ENCODE results near the gene ID2. TPM values are rescaled to one million over a fixed set of nuclear protein-coding genes. Genes with fewer than 3 reads are reported as not detected.
A peak's percentile ranks its signal among the peaks of the same experiment; 100 is the strongest.

Gene ID2
- polyA plus RNA-seq, 2 of the 4 experiments (the other 2 are of a cell fraction) = 177 to 181 TPM

GRCh38 chr2:8633186-8633734, 48.6 kb upstream of the ID2 start:
- POLR2A ChIA-PET = interaction anchor here (0.9 to 3.6 kb wide), 3 partner anchors 29 to 48 kb away, joined by 3 to 40 read pairs (median 13); partner anchors contain the start of gene ID2
- peak overlapping the region; percentile 11; the same call in 1 of the 3 replicates for H3K4me3 ChIP-seq
- 22% methylated on average over 7 of the region's 7 CpGs for WGBS (ENCODE audit: missing lambda C conversion rate)
- FAIRE-seq = no peak
- ATAC-seq = peak; percentile 6 to 14; a peak in 4 of 6 replicates
- DNase-seq (ENCODE audit: low read depth in 1 of 2, low spot score in 1 of 2) = peak in 1 of 2 experiments; percentile 52
- H3K4me2 ChIP-seq = peak overlapping the region; percentile 75
- peaks cover 83% of the 10 kb centered on the region for H3K4me1 ChIP-seq
- TF ChIP-seq ZSCAN20 (CRISPR knock-in tag; IDR thresholded peaks at IDR 0.05) (0 out of 2 replicates have a peak, but pooled peaks have one; percentile 53), ATOH8 (CRISPR knock-in tag; IDR thresholded peaks at IDR 0.05; ENCODE audit: low read depth) (0 out of 2 replicates have a peak, but pooled peaks have one; percentile 50), PHF8 (IDR thresholded peaks at IDR 0.05; ENCODE audit: borderline replicate concordance, low read depth) (no peak), CTCF (IDR thresholded peaks at IDR 0.05) (no peak), HOXB13 (CRISPR knock-in tag; IDR thresholded peaks at IDR 0.05; ENCODE audit: low read depth) (peak; percentile 74)
- no peaks in the 10 kb centered on the region for H3K9me3 ChIP-seq
- H3K27ac ChIP-seq = peak overlapping the region; percentile 92 to 94
- CTCF ChIA-PET = interaction anchor here (1.1 to 1.6 kb wide), 7 partner anchors 9 to 51 kb away, joined by 3 to 10 read pairs (median 4); partner anchors contain the start of gene ID2

- CTCF ChIA-PET = interaction anchor here (0.8 to 1.7 kb wide), 9 partner anchors 8 to 1206 kb away, joined by 3 to 10 read pairs (median 4); no protein-coding TSS in a partner anchor
- H3K4me3 ChIP-seq = peak overlapping the region; percentile 11; the same call in 1 of the 3 replicates
- FAIRE-seq = peak; percentile 96
- TF ChIP-seq HEYL (CRISPR knock-in tag; IDR thresholded peaks at IDR 0.05) (no peak), ZNF302 (CRISPR knock-in tag; IDR thresholded peaks at IDR 0.05) (no peak), E2F6 (IDR thresholded peaks at IDR 0.05; ENCODE audit: borderline replicate concordance, low read depth) (no peak; the same call in 1 of the 2 replicates), HES2 (IDR thresholded peaks at IDR 0.05) (no peak), MAFK (IDR thresholded peaks at IDR 0.05; ENCODE audit: partially characterized antibody) (no peak), NR3C1 (IDR thresholded peaks at IDR 0.05) (no peak), RCOR1 (IDR thresholded peaks at IDR 0.05; ENCODE audit: low read depth, low read length) (no peak), PBX3 (IDR thresholded peaks at IDR 0.05) (peak; percentile 78; the same call in 1 of the 2 replicates), CHD2 (IDR thresholded peaks at IDR 0.05; ENCODE audit: low read length, partially characterized antibody) (no peak), CEBPB (IDR thresholded peaks at IDR 0.05) (peak; percentile 49 to 84; a peak in 3 of 4 replicates), HDAC2 (IDR thresholded peaks at IDR 0.05) (no peak), USF2 (IDR thresholded peaks at IDR 0.05) (peak; percentile 71), HMGXB4 (CRISPR knock-in tag; IDR thresholded peaks at IDR 0.05; ENCODE audit: borderline replicate concordance) (no peak), FOXS1 (CRISPR knock-in tag; IDR thresholded peaks at IDR 0.05) (peak; percentile 49; the same call in 1 of the 2 replicates), RAD21 (conservative IDR thresholded peaks at IDR 0.05 in 1 of 2, IDR thresholded peaks at IDR 0.05 in 1 of 2) (peak; percentile 35 to 80; a peak in 4 of 5 replicates), EP300 (IDR thresholded peaks at IDR 0.05) (peak; percentile 98 to 99), POLR2A (IDR thresholded peaks at IDR 0.05; ENCODE audit: low read length) (no peak), PHF8 (IDR thresholded peaks at IDR 0.05; ENCODE audit: borderline replicate concordance, low read depth) (no peak), MAZ (IDR thresholded peaks at IDR 0.05; ENCODE audit: borderline replicate concordance, low read depth, low read length) (no peak), TP53 (CRISPR knock-in tag; IDR thresholded peaks at IDR 0.05) (no peak), ESRRA (IDR thresholded peaks at IDR 0.05; ENCODE audit: borderline replicate concordance, low read length) (no peak), HOXB13 (CRISPR knock-in tag; IDR thresholded peaks at IDR 0.05; ENCODE audit: low read depth) (no peak), MYC (IDR thresholded peaks at IDR 0.05; ENCODE audit: borderline replicate concordance, low read length) (peak; percentile 39; the same call in 1 of the 2 replicates), JUN (IDR thresholded peaks at IDR 0.05) (peak; percentile 98), CBX8 (IDR thresholded peaks at IDR 0.05) (no peak)
Observed at GRCh38 chr2:8633735-8634313, 48.0 kb upstream of the ID2 start.

More at GRCh38 chr2:8633735-8634313, 48.0 kb upstream of the ID2 start:
- DNase-seq (ENCODE audit: low read depth in 1 of 2, low spot score in 1 of 2) (peak; percentile 97 to 98), ATAC-seq (peak; percentile 91 to 93)
- under 1% methylated on average over 14 of the region's 14 CpGs for WGBS (ENCODE audit: missing lambda C conversion rate)
- Histone ChIP-seq H3K4me1 (peaks cover 77% of the 10 kb centered on the region), H3K9me3 (no peaks in the 10 kb centered on the region), H3K27ac (peak overlapping the region; percentile 92 to 94), H3K4me2 (peak overlapping the region; percentile 75)
- POLR2A ChIA-PET = interaction anchor here (0.9 to 3.6 kb wide), 3 partner anchors 29 to 48 kb away, joined by 3 to 40 read pairs (median 13); partner anchors contain the start of gene ID2

Measured in A549 (cell line).